Endothelial cell of umbilical vein (primary cell): ENCODE measurements around the gene MUL1. TPM values are rescaled to one million over a fixed set of nuclear protein-coding genes. Genes with fewer than 3 reads are reported as not detected.

Experiments
- Bru-seq: library from RNA; stranded (reverse); fragments of 400-500 nt; gene quantifications from one replicate; lab custom pipeline; 2021; lab: Mats Ljungman, UMichigan
- BruChase-seq, 2 experiments: library from RNA; stranded (reverse); fragments of 400-500 nt; gene quantifications; one replicate each; lab custom pipeline; 2021; lab: Mats Ljungman, UMichigan
- BruUV-seq: library from RNA; stranded (reverse); fragments of 400-500 nt; replicated peaks from 2 replicates; lab custom pipeline; 2021; lab: Mats Ljungman, UMichigan
- CTCF ChIA-PET: fragments of 300-600, 350-600 bp; sonication (Branson Sonifier 250); formaldehyde crosslinking; loops from one replicate; lab custom pipeline; 2021; ENCODE audit warnings: antibody characterized with exemption, inconsistent platforms; lab: Charles Lee
- POLR2A ChIA-PET: fragments of 300-600, 350-600 bp; sonication (Branson Sonifier 250); formaldehyde crosslinking; loops from one replicate; lab custom pipeline; 2021; ENCODE audit warnings: antibody characterized with exemption, inconsistent platforms; lab: Charles Lee
- DNase-seq: peaks from one replicate; pipeline ENCODE4 v3.0.0-alpha.2; 2011; ENCODE audit warnings: low read depth, low spot score
- FAIRE-seq: peaks from 2 replicates; lab custom pipeline; 2011; peaks lifted over from hg19 to GRCh38; lab: Jason Lieb, UNC
- H2AFZ ChIP-seq: 2 replicates; pipeline ENCODE4 v1.6.0; 2012; ENCODE audit warnings: low read depth, low read length, control low read depth, inconsistent platforms
- H3K27ac ChIP-seq: 2 replicates; pipeline ENCODE4 v1.5.1; 2011; ENCODE audit warnings: low read depth, mild to moderate bottlenecking, control low read depth, low read length, moderate library complexity; ENCODE audit not compliant: insufficient read depth
- H3K27me3 ChIP-seq, 2 experiments: 2 replicates each; pipeline versions ENCODE4 v1.6.0 to v1.6.1; 2011; ENCODE audit warnings: low read length in 2 of 2, mixed read lengths in 1 of 2; ENCODE audit not compliant: control insufficient read depth in 2 of 2, insufficient read depth in 2 of 2
- H3K36me3 ChIP-seq, 2 experiments: 2 replicates in 1 of 2; 3 replicates in 1 of 2; pipeline ENCODE4 v1.5.1; 2011; ENCODE audit warnings: low read length in 2 of 2, mild to moderate bottlenecking in 1 of 2, moderate library complexity in 1 of 2; ENCODE audit not compliant: control insufficient read depth in 2 of 2, insufficient read depth in 2 of 2; ENCODE audit errors: extremely low read depth in 1 of 2
- H3K4me1 ChIP-seq: 3 replicates; pipeline ENCODE4 v1.5.1; 2011; ENCODE audit warnings: mild to moderate bottlenecking, low read length; ENCODE audit not compliant: control insufficient read depth, insufficient read depth; ENCODE audit errors: extremely low read depth
- H3K4me2 ChIP-seq: 2 replicates; pipeline ENCODE4 v1.6.1; 2011; ENCODE audit warnings: low read length, control low read depth, mixed read lengths; ENCODE audit not compliant: insufficient read depth
- H3K4me3 ChIP-seq, 3 experiments: fragments of 200-600 bp in 1 of 3; sonication (generic), shearing (Covaris generic) in 1 of 3; replicated peaks in 1 of 3; 2 replicates each; pipeline ENCODE4 v1.5.1; 2011 to 2016; ENCODE audit warnings: control low read depth in 3 of 3, low read length in 3 of 3, mild to moderate bottlenecking in 2 of 3, inconsistent platforms in 1 of 3, low read depth in 1 of 3, moderate library complexity in 1 of 3; ENCODE audit not compliant: insufficient read depth in 1 of 3
- H3K79me2 ChIP-seq: 2 replicates; pipeline ENCODE4 v1.6.0; 2012; ENCODE audit warnings: low read length, inconsistent platforms; ENCODE audit not compliant: control insufficient read depth, insufficient read depth
- H3K9ac ChIP-seq: replicated peaks from 2 replicates; pipeline ENCODE3; 2011; ENCODE audit warnings: low read length, control low read depth; ENCODE audit not compliant: insufficient read depth; ENCODE audit errors: extremely low read depth
- H3K9me1 ChIP-seq: replicated peaks from 3 replicates; pipeline ENCODE4 v1.6.0; 2011; ENCODE audit warnings: mild to moderate bottlenecking, low read length; ENCODE audit not compliant: control insufficient read depth, insufficient read depth; ENCODE audit errors: extremely low read depth
- H3K9me3 ChIP-seq: replicated peaks from 2 replicates; pipeline ENCODE4 v1.5.1; 2012; ENCODE audit warnings: low read length, inconsistent platforms; ENCODE audit not compliant: control insufficient read depth, insufficient read depth
- H4K20me1 ChIP-seq: replicated peaks from 2 replicates; pipeline ENCODE3; 2011; ENCODE audit warnings: mild to moderate bottlenecking, low read length; ENCODE audit not compliant: control insufficient read depth, insufficient read depth; ENCODE audit errors: extremely low read depth
- EZH2 ChIP-seq: IDR thresholded peaks from 2 replicates; pipeline ENCODE4 v1.6.1; 2012; ENCODE audit warnings: borderline replicate concordance, low read depth, mild to moderate bottlenecking, moderate library complexity, low read length, inconsistent platforms; ENCODE audit not compliant: severe bottlenecking
- FOS ChIP-seq: IDR thresholded peaks from 2 replicates; pipeline ENCODE4 v1.6.1; 2011; ENCODE audit warnings: mild to moderate bottlenecking, low read length, moderate library complexity, borderline replicate concordance; ENCODE audit not compliant: insufficient read depth
- GATA2 ChIP-seq: IDR thresholded peaks from 2 replicates; pipeline ENCODE4 v1.7.0; 2011; ENCODE audit warnings: low read depth, mild to moderate bottlenecking, moderate library complexity, mixed read lengths, low read length; ENCODE audit not compliant: insufficient read length, insufficient read depth
- MAX ChIP-seq: IDR thresholded peaks from 2 replicates; pipeline ENCODE4 v1.6.1; 2011; ENCODE audit not compliant: insufficient read depth, insufficient read length
- MYC ChIP-seq: IDR thresholded peaks from one replicate; pipeline ENCODE4 v1.6.1; 2011; ENCODE audit warnings: mild to moderate bottlenecking, low read depth, low read length
- POLR2A ChIP-seq: IDR thresholded peaks from 2 replicates; pipeline ENCODE4 v1.6.1; 2012; ENCODE audit warnings: low read depth, mild to moderate bottlenecking, control low read depth, low read length
- POLR2AphosphoS5 ChIP-seq: IDR thresholded peaks from 2 replicates; pipeline ENCODE4 v1.6.1; 2012; ENCODE audit warnings: low read depth, mild to moderate bottlenecking, control low read depth, low read length, moderate library complexity; ENCODE audit not compliant: insufficient read depth
- dilution Hi-C: fragments of 300-500 bp; cut with MboI; formaldehyde crosslinking; loops from one replicate; pipeline ENCODE4 v1.15.0; 2019; ENCODE audit warnings: low sequenced_read_pairs; ENCODE audit not compliant: extremely low pct_ligation_motif_present
- intact Hi-C: fragments of 100-400 bp; cut with micrococcal nuclease; formaldehyde crosslinking; loops from one replicate; pipeline ENCODE4 v1.10.0; 2022
- long read RNA-seq: library from polyadenylated mRNA; stranded (forward); transcript quantifications from one replicate; pipeline ENCODE4 v2.0.0, GENCODE V29; 2021
- polyA minus RNA-seq, 3 experiments: library from RNA; depleted of rRNA, polyadenylated mRNA; stranded (reverse); fragments of >200 nt; gene quantifications; 1 replicate in 1 of 3; 2 replicates in 2 of 3; pipeline ENCODE4 v1.2.3, GENCODE V29; 2011
- polyA plus RNA-seq, 4 experiments: library from polyadenylated mRNA; depleted of rRNA in 3 of 4; stranded (reverse) in 3 of 4; unstranded in 1 of 4; fragments of >200 nt; gene quantifications; 2 replicates each; pipeline versions ENCODE4 v1.2.1 to v1.2.3, GENCODE V29; 2011 to 2012; ENCODE audit warnings: missing spikeins in 1 of 4
- total RNA-seq: library from RNA; stranded (reverse); gene quantifications from 2 replicates; pipeline ENCODE4 v1.2.3, GENCODE V29; 2021
- TF ChIP-seq, protein P1 (sequence below), 2 donors: IDR thresholded peaks; 1 replicate in 1 of 2; 2 replicates in 1 of 2; pipeline ENCODE4 v1.5.1; 2011; ENCODE audit warnings: low read length in 2 of 2, mild to moderate bottlenecking in 2 of 2, moderate library complexity in 2 of 2, control low read depth in 1 of 2, inconsistent platforms in 1 of 2, low read depth in 1 of 2; ENCODE audit not compliant: insufficient read depth in 1 of 2; ENCODE audit errors: extremely low read depth in 1 of 2

The MUL1 gene, protein sequence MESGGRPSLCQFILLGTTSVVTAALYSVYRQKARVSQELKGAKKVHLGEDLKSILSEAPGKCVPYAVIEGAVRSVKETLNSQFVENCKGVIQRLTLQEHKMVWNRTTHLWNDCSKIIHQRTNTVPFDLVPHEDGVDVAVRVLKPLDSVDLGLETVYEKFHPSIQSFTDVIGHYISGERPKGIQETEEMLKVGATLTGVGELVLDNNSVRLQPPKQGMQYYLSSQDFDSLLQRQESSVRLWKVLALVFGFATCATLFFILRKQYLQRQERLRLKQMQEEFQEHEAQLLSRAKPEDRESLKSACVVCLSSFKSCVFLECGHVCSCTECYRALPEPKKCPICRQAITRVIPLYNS
- 23.9 and 28.3 TPM in 2 replicates for total RNA-seq
- polyA plus RNA-seq, result 29.5 and 31.8 TPM in 2 replicates
- polyA plus RNA-seq (2011; cell fraction: cytosol; rRNA removed), result 26.0 and 26.1 TPM in 2 replicates
- polyA plus RNA-seq (2011; cell fraction: nucleus; rRNA removed), result 14.5 TPM in 2 replicates
- polyA plus RNA-seq (2012), result 19.8 and 20.7 TPM in 2 replicates
- 33.6 and 36.8 TPM in 2 replicates for polyA minus RNA-seq
- 17.4 TPM for polyA minus RNA-seq (2011; cell fraction: cytosol; rRNA and poly(A)+ RNA removed)
- polyA minus RNA-seq (2011; cell fraction: nucleus; rRNA and poly(A)+ RNA removed), result 9.6 and 11.0 TPM in 2 replicates
- percentile 73 among the genes with signal in this experiment for Bru-seq, nascent RNA
- BruChase-seq, experiment 1, labeled RNA remaining after a 6-hour chase, result percentile 60 among the genes with signal in this experiment
- BruChase-seq, experiment 2, labeled RNA remaining after a 2-hour chase, result percentile 81 among the genes with signal in this experiment
- long read RNA-seq, transcript MUL1-201 (4 exons, 2,438 nt), result major isoform, 118 of 130 reads
- long read RNA-seq, partial matches to known transcripts, result 1 of 130 reads
- long read RNA-seq, other reads (novel, unspliced or antisense), result 11 of 130 reads

- H3K36me3 ChIP-seq, result peaks cover 0 to 3% of the 10 kb centered on the region in 2 experiments
- peaks cover 11% of the 10 kb centered on the region for H3K4me1 ChIP-seq
- TSS peak; percentile 67 for BruUV-seq
- peak within 1 kb of the TSS; percentile 70 to 94 (median 94) for H3K4me3 ChIP-seq
- peak within 1 kb of the TSS; percentile 80 for H3K27ac ChIP-seq
- H3K27me3 ChIP-seq, result peaks cover 2 to 3% of the 10 kb centered on the region in 2 experiments
- no peaks in the 10 kb centered on the region for H4K20me1 ChIP-seq
- intact Hi-C loops (loop anchor here (1.0 to 5.0 kb wide), 3 partner anchors 13 to 125 kb away; partner anchors contain the start of gene PINK1), dilution Hi-C loops (no loop called here)
- no peaks in the 10 kb centered on the region for H3K9me3 ChIP-seq
- H2AFZ ChIP-seq, result peak within 1 kb of the TSS; percentile 99
- POLR2A ChIA-PET, result no interaction called here
- FAIRE-seq, result peak; percentile 87
- peak within 1 kb of the TSS; percentile 80 for H3K9ac ChIP-seq
- peak; percentile 88 for DNase-seq
- peak within 1 kb of the TSS; percentile 88 for H3K4me2 ChIP-seq
- H3K79me2 ChIP-seq, result peaks cover 33% of the 10 kb centered on the region
- no peaks in the 10 kb centered on the region for H3K9me1 ChIP-seq
- CTCF ChIA-PET, result interaction anchor here (1.0 to 1.8 kb wide), 2 partner anchors 13 to 67 kb away, joined by 3 to 9 read pairs; no protein-coding TSS in a partner anchor
- TF ChIP-seq POLR2AphosphoS5 (peak; percentile 81), MYC (no peak), POLR2A (peak; percentile 79), FOS (no peak), EZH2 (no peak), MAX (no peak), GATA2 (no peak)
- TF ChIP-seq, protein P1, sequence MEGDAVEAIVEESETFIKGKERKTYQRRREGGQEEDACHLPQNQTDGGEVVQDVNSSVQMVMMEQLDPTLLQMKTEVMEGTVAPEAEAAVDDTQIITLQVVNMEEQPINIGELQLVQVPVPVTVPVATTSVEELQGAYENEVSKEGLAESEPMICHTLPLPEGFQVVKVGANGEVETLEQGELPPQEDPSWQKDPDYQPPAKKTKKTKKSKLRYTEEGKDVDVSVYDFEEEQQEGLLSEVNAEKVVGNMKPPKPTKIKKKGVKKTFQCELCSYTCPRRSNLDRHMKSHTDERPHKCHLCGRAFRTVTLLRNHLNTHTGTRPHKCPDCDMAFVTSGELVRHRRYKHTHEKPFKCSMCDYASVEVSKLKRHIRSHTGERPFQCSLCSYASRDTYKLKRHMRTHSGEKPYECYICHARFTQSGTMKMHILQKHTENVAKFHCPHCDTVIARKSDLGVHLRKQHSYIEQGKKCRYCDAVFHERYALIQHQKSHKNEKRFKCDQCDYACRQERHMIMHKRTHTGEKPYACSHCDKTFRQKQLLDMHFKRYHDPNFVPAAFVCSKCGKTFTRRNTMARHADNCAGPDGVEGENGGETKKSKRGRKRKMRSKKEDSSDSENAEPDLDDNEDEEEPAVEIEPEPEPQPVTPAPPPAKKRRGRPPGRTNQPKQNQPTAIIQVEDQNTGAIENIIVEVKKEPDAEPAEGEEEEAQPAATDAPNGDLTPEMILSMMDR (IDR thresholded peaks at IDR 0.05; ENCODE audit: extremely low read depth in 1 of 2, insufficient read depth in 1 of 2, low read depth in 1 of 2, low read length in 2 of 2), result no peak
These were observed at the start of gene MUL1 for GRCh38 chr1:20507564-20508410. Gene MUL1 (minus strand): TSS chr1:20508151. CDS start chr1:20508024, 127 bp downstream.
